Effector memory CD8-positive, alpha-beta T cell (primary cell): ENCODE data around the gene CLPSL2.

Experiments
- ATAC-seq: fragments of 150-1000 bp; cut with Tn5 transposase; replicated peaks from 2 replicates; pipeline ENCODE4 v1.10.0; 2021; ENCODE audit warnings: mild to moderate bottlenecking, moderate library complexity
- DNase-seq, 3 experiments: peaks; one replicate each; pipeline ENCODE4 v3.0.0; 2021
- H3K27ac Mint-ChIP-seq, 2 donors: one replicate each; pipeline ENCODE4 v1.8.0; 2022; ENCODE audit warnings: mild to moderate bottlenecking in 2 of 2, mixed read lengths in 2 of 2, moderate library complexity in 2 of 2
- H3K27me3 Mint-ChIP-seq, 2 donors: one replicate each; pipeline ENCODE4 v1.8.0; 2022; ENCODE audit warnings: mixed read lengths in 2 of 2
- H3K36me3 Mint-ChIP-seq: one replicate; pipeline ENCODE4 v1.8.0; 2022; ENCODE audit warnings: mild to moderate bottlenecking, moderate library complexity, mixed read lengths; ENCODE audit not compliant: insufficient read depth
- H3K4me1 Mint-ChIP-seq, 2 donors: one replicate each; pipeline ENCODE4 v1.8.0; 2022; ENCODE audit warnings: low read depth in 2 of 2, mixed read lengths in 2 of 2
- H3K4me3 Mint-ChIP-seq, 2 donors: one replicate each; pipeline ENCODE4 v1.8.0; 2022; ENCODE audit warnings: mild to moderate bottlenecking in 2 of 2, mixed read lengths in 2 of 2, moderate library complexity in 2 of 2
- H3K9me3 Mint-ChIP-seq, 2 donors: one replicate each; pipeline ENCODE4 v1.8.0; 2022; ENCODE audit warnings: mixed read lengths in 2 of 2

CLPSL2 gene

DNA sequence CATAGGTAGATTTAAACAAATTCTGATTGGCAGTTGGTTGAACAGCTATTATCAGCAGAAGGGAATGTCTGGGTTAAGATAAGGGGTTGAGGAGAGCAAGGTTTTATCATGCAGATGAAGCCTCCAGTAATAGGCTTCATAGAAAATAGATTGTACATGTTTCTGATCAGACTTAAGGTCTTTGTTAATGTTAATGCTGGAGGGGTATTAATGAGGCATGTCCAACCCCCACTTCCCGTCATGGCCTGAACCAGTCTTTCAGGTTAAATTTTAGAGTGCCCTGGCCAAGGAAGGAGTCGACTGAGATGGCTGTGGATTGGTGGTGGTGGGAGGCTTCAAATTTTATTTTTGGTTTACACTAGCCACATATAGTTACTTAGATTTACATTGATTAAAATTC lies 7.8 kb downstream of the CLPSL2 start:
- no peaks in the 10 kb centered on the region for H3K9me3 Mint-ChIP-seq
- peaks cover 66 to 85% of the 10 kb centered on the region in 2 donors for H3K27me3 Mint-ChIP-seq
- ATAC-seq (no peak), DNase-seq (no peak)
- H3K4me3 Mint-ChIP-seq, result no peak overlapping the region
- no peaks in the 10 kb centered on the region for H3K36me3 Mint-ChIP-seq
- no peaks in the 10 kb centered on the region for H3K4me1 Mint-ChIP-seq
- no peak overlapping the region for H3K27ac Mint-ChIP-seq

DNA sequence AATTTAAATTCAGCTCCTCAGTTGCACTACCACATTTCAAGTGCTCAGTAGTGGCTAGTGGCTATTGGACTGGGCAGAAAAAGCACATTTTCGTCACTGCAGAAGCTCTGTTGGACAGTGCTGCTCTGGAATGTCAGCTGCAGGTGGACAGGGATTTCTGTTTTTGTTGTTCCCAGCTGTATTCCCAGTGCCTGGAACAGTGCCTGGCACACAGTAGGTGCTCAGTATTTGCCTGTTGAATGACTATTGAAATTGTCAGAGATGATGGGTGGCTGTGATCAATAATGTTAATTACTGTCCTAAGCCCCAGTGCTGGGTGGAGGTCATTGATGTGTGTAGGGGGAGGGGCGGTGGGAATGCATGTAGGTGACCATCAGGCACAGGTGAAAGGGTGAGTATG lies 9.9 kb downstream of the CLPSL2 start:
- H3K4me1 Mint-ChIP-seq, result no peaks in the 10 kb centered on the region
- no peak overlapping the region for H3K4me3 Mint-ChIP-seq
- no peak for DNase-seq
- H3K27ac Mint-ChIP-seq, result no peak overlapping the region
- H3K9me3 Mint-ChIP-seq, result no peaks in the 10 kb centered on the region
- H3K36me3 Mint-ChIP-seq, result no peaks in the 10 kb centered on the region
- no peak for ATAC-seq
- H3K27me3 Mint-ChIP-seq, result peaks cover 72 to 86% of the 10 kb centered on the region in 2 donors

DNA sequence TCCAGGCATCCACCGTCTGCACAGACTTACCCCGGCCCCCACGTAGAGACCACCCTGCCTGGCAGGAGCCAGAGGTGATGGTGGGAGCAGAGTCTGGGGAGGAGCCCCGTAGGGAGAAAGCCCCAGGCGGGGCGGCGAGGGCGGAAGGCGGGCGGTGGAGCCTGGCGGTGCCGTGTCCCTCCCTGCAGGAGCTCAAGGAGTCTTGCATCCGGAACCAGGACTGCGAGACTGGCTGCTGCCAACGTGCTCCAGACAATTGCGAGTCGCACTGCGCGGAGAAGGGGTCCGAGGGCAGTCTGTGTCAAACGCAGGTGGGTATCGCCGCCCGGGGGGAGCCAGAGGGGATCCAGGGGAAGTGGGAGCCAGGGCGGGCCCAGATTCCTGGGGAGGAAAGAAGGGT lies 10.4 kb downstream of the CLPSL2 start:
- H3K4me3 Mint-ChIP-seq, result no peak overlapping the region
- no peak overlapping the region for H3K27ac Mint-ChIP-seq
- H3K4me1 Mint-ChIP-seq, result no peaks in the 10 kb centered on the region
- DNase-seq (no peak), ATAC-seq (no peak)
- H3K36me3 Mint-ChIP-seq, result no peaks in the 10 kb centered on the region
- no peaks in the 10 kb centered on the region for H3K9me3 Mint-ChIP-seq
- peaks cover 70 to 82% of the 10 kb centered on the region in 2 donors for H3K27me3 Mint-ChIP-seq

DNA sequence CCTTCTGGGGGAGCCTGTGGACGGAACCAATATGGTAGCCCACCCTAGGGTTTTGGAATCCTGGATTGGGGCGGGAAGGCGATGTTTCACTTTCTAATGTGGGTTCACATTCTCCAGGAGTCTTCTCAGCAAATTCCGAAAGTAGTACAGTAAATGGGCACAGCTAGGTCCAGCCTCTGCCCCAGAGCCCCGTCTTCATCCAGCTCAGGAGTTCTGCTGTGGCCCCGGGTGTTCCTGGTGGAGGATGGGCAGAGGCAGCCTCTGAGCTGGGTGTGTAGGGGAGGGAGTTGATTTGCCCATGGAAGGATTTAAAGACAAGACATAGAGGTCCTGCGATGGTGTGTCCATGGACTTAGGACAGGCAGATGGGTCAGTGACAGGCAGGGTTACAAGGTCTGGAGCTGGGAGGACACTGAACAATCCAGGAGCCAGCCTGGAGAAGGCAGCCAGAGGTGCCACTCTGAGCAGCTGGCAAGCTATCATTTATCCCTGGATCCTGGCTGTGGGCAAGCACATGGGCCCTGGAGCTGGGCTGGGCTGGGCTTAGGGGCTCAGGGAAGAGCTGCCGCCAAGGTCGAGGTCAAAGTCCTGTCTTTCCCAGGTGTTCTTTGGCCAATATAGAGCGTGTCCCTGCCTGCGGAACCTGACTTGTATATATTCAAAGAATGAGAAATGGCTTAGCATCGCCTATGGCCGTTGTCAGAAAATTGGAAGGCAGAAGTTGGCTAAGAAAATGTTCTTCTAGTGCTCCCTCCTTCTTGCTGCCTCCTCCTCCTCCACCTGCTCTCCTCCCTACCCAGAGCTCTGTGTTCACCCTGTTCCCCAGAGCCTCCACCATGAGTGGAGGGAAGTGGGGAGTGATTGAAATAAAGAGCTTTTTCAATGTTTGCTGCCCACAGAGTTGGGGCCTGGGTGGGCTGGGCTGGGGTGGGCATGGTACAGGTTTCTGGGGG lies 11.1 kb downstream of the CLPSL2 start:
- Mint-ChIP-seq H3K4me1 (no peaks in the 10 kb centered on the region), H3K27ac (no peak overlapping the region), H3K36me3 (no peaks in the 10 kb centered on the region), H3K9me3 (no peaks in the 10 kb centered on the region), H3K27me3 (peaks cover 63 to 76% of the 10 kb centered on the region in 2 donors), H3K4me3 (no peak overlapping the region)
- no peak for ATAC-seq
- DNase-seq, result no peak

DNA sequence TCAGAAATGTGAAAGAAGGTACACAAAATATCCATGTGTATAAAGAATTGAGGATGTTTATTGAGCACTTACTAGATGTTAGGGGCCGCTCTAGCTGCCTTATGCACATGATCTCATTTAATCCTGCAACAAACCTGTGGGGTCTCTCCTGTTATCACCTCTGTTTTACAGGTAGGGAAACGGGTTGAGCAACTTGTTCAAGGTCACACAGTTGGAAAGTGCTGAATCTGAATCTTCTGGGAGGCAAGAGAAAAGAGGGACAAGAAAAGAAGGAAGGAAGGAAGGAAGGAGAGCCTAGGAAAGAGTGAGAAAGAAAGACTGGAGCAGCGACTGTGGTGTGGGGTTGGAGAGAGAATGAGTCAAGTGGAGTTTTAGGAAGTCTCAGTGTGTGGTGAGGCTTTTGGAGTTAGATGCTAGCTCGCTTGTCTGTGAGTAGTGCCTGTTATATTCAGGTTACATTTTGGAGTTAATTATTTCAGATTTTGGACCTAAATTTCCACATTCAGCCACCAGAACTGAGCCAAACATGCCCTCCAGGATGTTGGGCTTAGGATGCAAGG lies 12.1 kb downstream of the CLPSL2 start:
- peaks cover 56 to 79% of the 10 kb centered on the region in 2 donors for H3K27me3 Mint-ChIP-seq
- ATAC-seq (no peak), DNase-seq (no peak)
- no peak overlapping the region for H3K27ac Mint-ChIP-seq
- no peaks in the 10 kb centered on the region for H3K9me3 Mint-ChIP-seq
- no peaks in the 10 kb centered on the region for H3K4me1 Mint-ChIP-seq
- H3K4me3 Mint-ChIP-seq, result no peak overlapping the region
- H3K36me3 Mint-ChIP-seq, result no peaks in the 10 kb centered on the region

DNA sequence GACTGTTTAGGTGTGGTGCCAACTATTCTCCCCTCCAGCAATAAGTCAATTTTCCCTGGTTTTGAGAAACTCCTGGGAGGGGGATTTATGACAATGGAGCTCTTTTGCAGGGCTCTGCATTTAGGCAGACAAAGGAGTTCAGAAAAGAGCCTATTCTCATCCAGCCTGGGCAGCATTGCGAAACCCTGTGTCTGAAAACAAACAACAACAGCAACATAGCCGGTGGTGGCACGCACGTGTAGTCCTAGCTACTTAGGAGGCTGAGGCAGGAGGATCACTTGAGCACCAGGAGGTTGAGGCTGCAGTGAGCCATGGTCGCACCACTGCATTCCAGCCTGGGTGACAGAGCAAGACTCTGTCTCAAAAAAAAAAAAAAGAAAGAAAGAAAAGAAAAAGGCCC lies 14.3 kb downstream of the CLPSL2 start:
- ATAC-seq (no peak), DNase-seq (no peak)
- Mint-ChIP-seq H3K4me1 (no peaks in the 10 kb centered on the region), H3K9me3 (no peaks in the 10 kb centered on the region), H3K4me3 (no peak overlapping the region), H3K27ac (no peak overlapping the region), H3K27me3 (peaks cover 41 to 67% of the 10 kb centered on the region in 2 donors), H3K36me3 (no peaks in the 10 kb centered on the region)

DNA sequence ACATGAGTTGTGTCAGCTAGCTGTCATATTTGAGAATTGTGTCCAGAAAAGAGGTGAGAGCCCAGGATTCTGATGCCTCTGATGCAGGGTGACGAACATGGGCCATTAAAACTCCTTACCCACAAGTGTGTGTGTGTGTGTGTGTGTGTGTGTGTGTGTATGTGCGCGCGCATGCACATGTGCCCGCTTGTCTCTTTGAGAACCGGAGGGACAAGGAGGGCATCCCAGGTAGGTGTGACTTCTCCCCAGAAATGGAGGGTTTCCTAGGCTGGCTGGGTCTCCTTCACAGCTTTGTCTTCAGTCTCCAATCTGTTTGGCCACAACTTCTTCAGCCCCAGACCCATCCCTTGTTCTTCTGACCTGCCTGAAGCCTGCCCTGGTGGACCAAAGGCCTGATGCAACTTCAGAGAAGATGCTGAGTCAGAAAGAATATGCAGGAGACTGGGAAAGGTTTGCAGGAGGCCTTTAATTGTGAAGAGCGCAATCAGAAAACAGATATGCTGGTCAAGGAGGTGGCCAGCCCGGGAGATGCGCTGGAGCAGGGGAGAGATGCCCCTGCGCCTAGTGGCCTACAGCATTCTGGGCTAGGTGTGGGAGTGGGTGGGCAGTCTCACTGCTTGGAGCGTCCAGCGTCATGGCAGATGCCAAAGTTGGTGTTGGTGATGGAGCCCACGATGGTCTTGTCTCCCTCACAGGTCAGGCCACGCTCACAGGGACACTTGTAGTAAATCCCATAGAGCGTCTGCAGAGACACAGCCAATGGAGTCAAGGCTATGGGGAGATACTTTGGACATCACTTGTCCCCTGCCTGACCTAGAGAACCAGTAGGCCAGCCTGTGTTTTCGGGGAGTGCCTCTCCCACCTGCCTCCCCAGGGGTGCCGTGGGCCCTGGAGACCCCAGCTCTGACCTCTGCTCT lies 18.4 kb downstream of the CLPSL2 start:
- H3K9me3 Mint-ChIP-seq, result no peaks in the 10 kb centered on the region
- H3K4me1 Mint-ChIP-seq, result no peaks in the 10 kb centered on the region
- no peak for DNase-seq
- H3K4me3 Mint-ChIP-seq, result no peak overlapping the region
- ATAC-seq, result no peak
- H3K27ac Mint-ChIP-seq, result no peak overlapping the region
- peaks cover 18 to 54% of the 10 kb centered on the region in 2 donors for H3K27me3 Mint-ChIP-seq
- H3K36me3 Mint-ChIP-seq, result no peaks in the 10 kb centered on the region

DNA sequence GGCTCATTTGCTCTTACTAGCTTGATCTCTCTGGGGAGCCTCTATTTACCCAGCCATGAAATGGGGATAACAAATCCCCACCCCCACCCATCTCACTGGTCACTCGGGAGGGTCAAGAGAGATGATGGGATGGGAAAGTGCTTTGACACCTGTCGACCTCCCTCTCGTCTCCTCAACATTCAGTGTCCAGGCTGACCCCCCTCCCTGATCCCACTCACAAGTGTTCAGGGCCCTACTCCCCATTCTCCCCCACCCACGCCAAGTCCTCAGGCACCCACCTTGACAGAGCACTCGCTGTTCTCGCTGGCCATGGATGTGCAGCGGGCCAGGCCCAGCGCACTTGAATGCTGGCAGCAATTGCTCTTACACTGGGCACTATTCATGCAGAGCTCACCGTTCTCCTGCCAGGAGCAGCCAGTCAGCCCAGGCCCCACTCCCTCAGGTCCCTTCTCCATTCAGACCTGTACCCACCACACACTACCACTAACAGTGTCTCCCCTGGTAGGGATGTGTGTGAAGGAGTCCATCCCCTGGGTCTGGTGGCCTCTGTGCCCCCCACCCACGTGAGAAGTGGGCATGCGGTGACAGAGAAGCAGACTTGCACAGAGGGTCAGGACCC lies 19.2 kb downstream of the CLPSL2 start:
- Mint-ChIP-seq H3K27ac (no peak overlapping the region), H3K4me1 (no peaks in the 10 kb centered on the region), H3K27me3 (peaks cover 12 to 46% of the 10 kb centered on the region in 2 donors), H3K4me3 (no peak overlapping the region), H3K36me3 (no peaks in the 10 kb centered on the region), H3K9me3 (no peaks in the 10 kb centered on the region)
- ATAC-seq (no peak), DNase-seq (no peak)

DNA sequence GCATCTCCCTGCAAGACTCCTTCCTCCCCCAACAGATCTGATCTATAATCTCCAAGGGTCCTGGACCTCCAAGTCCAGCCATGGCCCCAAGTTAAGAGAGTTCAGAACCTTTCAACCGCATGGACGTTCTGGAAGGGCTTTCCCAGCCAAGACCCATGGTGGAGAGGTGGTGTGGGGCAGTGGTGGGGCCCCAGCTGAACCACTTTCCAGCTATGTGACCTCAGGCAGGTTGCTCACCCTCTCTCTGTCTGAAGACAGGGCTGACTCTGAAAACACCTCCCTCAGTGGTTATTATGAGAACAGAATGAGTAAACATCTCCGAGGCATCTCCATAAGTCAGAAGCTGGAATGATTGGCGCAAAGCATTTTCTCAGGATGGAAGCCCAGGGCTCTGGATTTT lies 19.8 kb downstream of the CLPSL2 start:
- no peak overlapping the region for H3K27ac Mint-ChIP-seq
- H3K9me3 Mint-ChIP-seq, result no peaks in the 10 kb centered on the region
- H3K4me3 Mint-ChIP-seq, result no peak overlapping the region
- H3K4me1 Mint-ChIP-seq, result no peaks in the 10 kb centered on the region
- ATAC-seq (no peak), DNase-seq (no peak)
- H3K27me3 Mint-ChIP-seq, result peaks cover 10 to 40% of the 10 kb centered on the region in 2 donors
- no peaks in the 10 kb centered on the region for H3K36me3 Mint-ChIP-seq

DNA sequence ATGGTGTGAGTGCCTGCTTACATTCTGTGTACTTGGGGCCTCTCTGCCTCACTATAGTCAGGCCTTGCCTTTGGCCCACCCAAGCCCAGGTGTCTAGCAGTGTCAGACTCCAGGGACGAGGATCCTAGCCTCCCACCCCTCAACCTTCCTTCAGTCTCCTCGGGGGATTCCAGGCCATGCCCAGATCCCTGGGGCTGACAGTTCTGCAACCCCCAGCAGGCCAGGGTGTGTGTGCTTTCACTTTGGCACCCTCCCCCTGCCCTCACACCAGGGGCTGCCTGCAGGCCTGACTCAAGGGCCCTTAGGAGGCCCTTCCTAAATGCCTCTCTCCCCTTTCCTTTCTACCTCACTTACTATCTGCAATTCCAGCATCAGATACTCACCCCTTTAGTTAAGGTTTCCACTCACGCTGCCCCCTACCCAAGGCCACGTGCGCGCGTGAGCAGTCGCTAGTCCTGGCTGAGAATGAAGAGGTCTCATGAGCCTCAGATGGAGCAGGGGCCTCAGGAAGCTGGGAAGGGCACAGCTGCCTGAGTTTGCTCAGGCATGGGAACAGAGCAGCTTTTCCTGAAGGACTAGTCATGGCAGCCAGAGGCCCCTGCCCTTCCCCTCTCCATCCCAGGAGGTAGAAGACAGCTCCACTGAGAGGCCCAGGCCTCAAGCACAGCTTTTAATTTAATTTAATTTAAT lies 21.6 kb downstream of the CLPSL2 start:
- no peak for ATAC-seq
- Mint-ChIP-seq H3K36me3 (no peaks in the 10 kb centered on the region), H3K27me3 (peaks cover 10 to 34% of the 10 kb centered on the region in 2 donors)

DNA sequence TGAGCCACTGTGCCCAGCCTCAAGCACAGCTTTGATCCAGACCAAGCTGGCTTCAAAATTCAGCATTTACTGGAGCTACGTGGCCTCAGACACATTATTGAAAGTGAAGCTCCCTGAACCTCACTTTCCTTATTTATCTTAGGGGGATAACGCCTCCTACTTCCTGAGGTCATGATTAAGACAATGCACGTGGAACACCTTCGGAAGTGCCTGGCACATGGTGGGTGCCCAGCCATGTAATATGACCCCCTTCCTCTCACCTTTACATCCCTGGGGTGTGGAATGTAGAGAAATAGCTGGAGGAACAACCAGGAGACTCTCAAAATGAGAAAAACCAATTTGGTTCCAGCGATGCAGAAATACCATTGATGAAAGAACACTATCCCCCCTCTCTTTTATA lies 22.3 kb downstream of the CLPSL2 start:
- H3K4me1 Mint-ChIP-seq, result no peaks in the 10 kb centered on the region
- H3K4me3 Mint-ChIP-seq, result no peak overlapping the region
- peaks cover 10 to 27% of the 10 kb centered on the region in 2 donors for H3K27me3 Mint-ChIP-seq
- H3K9me3 Mint-ChIP-seq, result no peaks in the 10 kb centered on the region
- DNase-seq (no peak), ATAC-seq (no peak)
- no peak overlapping the region for H3K27ac Mint-ChIP-seq
- H3K36me3 Mint-ChIP-seq, result no peaks in the 10 kb centered on the region

More for the DNA sequence above, 21.6 kb downstream of the CLPSL2 start:
- no peak for DNase-seq
- Mint-ChIP-seq H3K27ac (no peak overlapping the region), H3K9me3 (no peaks in the 10 kb centered on the region), H3K4me1 (no peaks in the 10 kb centered on the region), H3K4me3 (no peak overlapping the region)

DNA sequence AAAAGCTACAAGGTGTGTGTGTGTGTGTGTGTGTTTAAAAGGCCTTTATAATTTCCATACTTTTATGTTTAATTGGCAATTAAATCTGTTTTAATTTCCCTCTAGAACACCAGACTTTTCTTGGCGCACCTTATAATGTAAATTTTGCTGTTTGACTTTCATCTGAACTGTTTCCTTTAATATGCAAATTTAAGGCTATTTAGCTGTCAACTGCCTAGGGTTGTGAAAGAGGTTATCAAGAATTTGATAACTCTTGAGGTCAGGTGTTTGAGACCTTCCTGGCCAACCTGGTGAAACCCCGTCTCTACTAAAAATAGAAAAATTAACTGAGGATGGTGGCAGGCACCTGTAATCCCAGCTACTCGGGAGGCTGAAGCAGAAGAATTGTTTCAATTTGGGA lies 24.8 kb downstream of the CLPSL2 start:
- no peaks in the 10 kb centered on the region for H3K36me3 Mint-ChIP-seq
- ATAC-seq (no peak), DNase-seq (no peak)
- peaks cover 11 to 34% of the 10 kb centered on the region in 2 donors for H3K27me3 Mint-ChIP-seq
- H3K4me3 Mint-ChIP-seq, result no peak overlapping the region
- no peak overlapping the region for H3K27ac Mint-ChIP-seq
- no peaks in the 10 kb centered on the region for H3K9me3 Mint-ChIP-seq
- peaks cover 6 to 7% of the 10 kb centered on the region in 2 donors for H3K4me1 Mint-ChIP-seq
